Activated CD4-positive, alpha-beta memory T cell treated with anti-CD3 and anti-CD28 coated beads, Interleukin-2, amount 10 ng/mL, durations not matched to agents 7 days and 5 days (primary cell): ENCODE results near the gene B3GAT1. TPM values are rescaled to one million over a fixed set of nuclear protein-coding genes. Genes with fewer than 3 reads are reported as not detected.

Experiments
- CTCF ChIA-PET: fragments of 350-600 bp; sonication (Branson Sonifier 250); formaldehyde crosslinking; loops from one replicate; lab custom pipeline; 2021; ENCODE audit warnings: antibody characterized with exemption, inconsistent platforms; lab: Charles Lee
- POLR2A ChIA-PET: fragments of 350-600 bp; sonication (Branson Sonifier 250); formaldehyde crosslinking; loops from one replicate; lab custom pipeline; 2021; ENCODE audit warnings: antibody characterized with exemption; lab: Charles Lee
- DNase-seq: peaks from one replicate; pipeline ENCODE4 v3.0.0-alpha.2; 2020
- H3K27ac Mint-ChIP-seq: one replicate; pipeline ENCODE4 v1.8.0; 2021; ENCODE audit warnings: mild to moderate bottlenecking, mixed read lengths
- H3K27me3 Mint-ChIP-seq: one replicate; pipeline ENCODE4 v1.8.0; 2021; ENCODE audit warnings: mixed read lengths
- H3K36me3 Mint-ChIP-seq: one replicate; pipeline ENCODE4 v1.8.0; 2021; ENCODE audit warnings: low read depth, mixed read lengths
- H3K4me1 Mint-ChIP-seq: one replicate; pipeline ENCODE4 v1.8.0; 2021; ENCODE audit warnings: mixed read lengths
- H3K4me3 Mint-ChIP-seq: one replicate; pipeline ENCODE4 v1.8.0; 2021; ENCODE audit warnings: mild to moderate bottlenecking, mixed read lengths
- H3K9me3 Mint-ChIP-seq: one replicate; pipeline ENCODE4 v1.8.0; 2021; ENCODE audit warnings: mixed read lengths
- total RNA-seq, 2 experiments: library from RNA; stranded (reverse); gene quantifications; one replicate each; pipeline ENCODE4 v1.2.3, GENCODE V29; 2021

B3GAT1 gene
- total RNA-seq, 2 experiments from 2014 or later: 10.5 to 11.0 TPM

- DNase-seq: no peak
- H3K4me1 Mint-ChIP-seq: peaks cover 8% of the 10 kb centered on the region
- ChIA-PET POLR2A (no interaction called here), CTCF (no interaction called here)
- H3K9me3 Mint-ChIP-seq: no peaks in the 10 kb centered on the region
- no peak overlapping the region for H3K4me3 Mint-ChIP-seq
- H3K27me3 Mint-ChIP-seq: no peaks in the 10 kb centered on the region
- H3K27ac Mint-ChIP-seq: no peak overlapping the region
- no peaks in the 10 kb centered on the region for H3K36me3 Mint-ChIP-seq
Measured at GRCh38 chr11:134366254-134366653, 45.8 kb downstream of the B3GAT1 start.

DNA sequence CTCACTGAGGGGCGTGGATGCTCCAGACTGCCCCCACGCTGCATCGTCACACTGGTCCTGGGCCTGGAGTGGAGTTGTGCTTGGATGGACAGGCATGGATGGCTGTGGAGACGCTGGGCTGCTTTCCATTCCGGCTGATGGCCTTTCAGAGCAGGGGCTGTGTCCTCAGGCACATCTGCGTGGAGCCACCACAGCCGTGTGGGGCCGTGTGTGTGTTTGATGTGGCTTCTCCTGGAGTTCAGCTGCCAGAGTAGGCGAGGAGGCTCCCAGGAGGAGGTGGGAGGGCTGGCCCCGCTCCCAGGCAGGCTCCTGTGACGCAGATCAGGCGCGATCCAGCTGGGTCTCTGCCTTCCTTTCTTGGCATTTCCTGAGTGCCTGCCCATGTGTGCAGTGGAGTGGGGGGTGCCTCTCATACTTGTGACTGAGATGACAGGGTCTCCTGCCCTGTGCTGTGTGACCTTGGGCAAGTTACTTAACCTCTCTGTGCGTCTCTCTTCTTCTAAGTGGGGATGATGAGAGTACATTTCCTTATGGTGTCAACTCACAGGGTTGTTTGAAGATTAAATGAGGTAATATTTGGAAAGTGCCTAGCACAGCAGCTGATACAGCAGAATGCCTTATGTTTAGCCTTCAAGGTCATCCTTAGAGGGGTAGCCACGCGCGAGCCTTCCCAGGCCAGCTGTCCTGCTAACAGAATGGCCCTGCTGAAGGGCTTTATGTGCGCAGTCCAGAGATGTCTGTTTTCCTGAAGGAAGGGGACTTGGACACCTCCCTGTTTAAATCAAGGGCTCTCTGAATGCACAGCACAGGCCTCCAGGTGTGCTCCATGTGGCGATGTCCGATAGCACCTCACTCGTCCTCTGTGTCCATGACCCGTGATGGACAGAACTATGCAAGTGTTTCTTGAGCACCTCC lies 46.8 kb downstream of the B3GAT1 start:
- Mint-ChIP-seq H3K27ac (no peak overlapping the region), H3K9me3 (no peaks in the 10 kb centered on the region), H3K4me3 (no peak overlapping the region), H3K27me3 (no peaks in the 10 kb centered on the region), H3K4me1 (peaks cover 14% of the 10 kb centered on the region), H3K36me3 (no peaks in the 10 kb centered on the region)
- CTCF ChIA-PET: no interaction called here
- POLR2A ChIA-PET: interaction anchor here (0.6 kb wide), 1 partner anchor 250 kb away, joined by 3 read pairs; no protein-coding TSS in a partner anchor
- DNase-seq: no peak

- DNase-seq: no peak
- H3K4me1 Mint-ChIP-seq: peaks cover 22% of the 10 kb centered on the region
- H3K36me3 Mint-ChIP-seq: no peaks in the 10 kb centered on the region
- ChIA-PET POLR2A (interaction anchor here (0.6 kb wide), 1 partner anchor 251 kb away, joined by 3 read pairs; no protein-coding TSS in a partner anchor), CTCF (no interaction called here)
- no peaks in the 10 kb centered on the region for H3K9me3 Mint-ChIP-seq
- no peaks in the 10 kb centered on the region for H3K27me3 Mint-ChIP-seq
- no peak overlapping the region for H3K4me3 Mint-ChIP-seq
- H3K27ac Mint-ChIP-seq: no peak overlapping the region
Measured at GRCh38 chr11:134364261-134364660, 47.8 kb downstream of the B3GAT1 start.

DNA sequence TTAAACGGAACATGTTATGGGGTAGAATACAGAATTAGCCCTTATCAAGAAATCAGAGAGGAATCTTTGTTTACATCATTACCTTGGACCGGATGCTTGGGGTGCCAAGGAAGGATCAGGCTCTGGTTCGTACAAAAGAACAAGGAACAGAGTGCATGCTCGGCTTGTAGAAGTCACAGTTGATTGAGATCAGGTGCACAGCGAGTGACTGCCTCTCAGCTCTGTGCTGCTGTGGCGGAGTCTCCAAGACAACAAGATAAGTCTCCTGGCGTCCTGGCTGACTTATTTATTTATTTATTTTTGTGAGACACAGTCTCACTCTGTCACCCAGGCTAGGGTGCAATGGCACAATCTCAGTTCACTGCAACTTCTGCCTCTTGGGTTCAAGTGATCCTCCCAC lies 48.5 kb downstream of the B3GAT1 start:
- Mint-ChIP-seq H3K4me1 (peaks cover 22% of the 10 kb centered on the region), H3K36me3 (no peaks in the 10 kb centered on the region), H3K27ac (no peak overlapping the region), H3K9me3 (no peaks in the 10 kb centered on the region), H3K27me3 (no peaks in the 10 kb centered on the region), H3K4me3 (no peak overlapping the region)
- ChIA-PET POLR2A (no interaction called here), CTCF (no interaction called here)
- DNase-seq: no peak

- Mint-ChIP-seq H3K9me3 (no peaks in the 10 kb centered on the region), H3K4me3 (no peak overlapping the region), H3K27ac (no peak overlapping the region), H3K4me1 (peaks cover 22% of the 10 kb centered on the region), H3K27me3 (no peaks in the 10 kb centered on the region), H3K36me3 (no peaks in the 10 kb centered on the region)
- DNase-seq: no peak
- CTCF ChIA-PET: no interaction called here
- POLR2A ChIA-PET: no interaction called here
Measured at GRCh38 chr11:134363161-134363560, 48.9 kb downstream of the B3GAT1 start.

DNA sequence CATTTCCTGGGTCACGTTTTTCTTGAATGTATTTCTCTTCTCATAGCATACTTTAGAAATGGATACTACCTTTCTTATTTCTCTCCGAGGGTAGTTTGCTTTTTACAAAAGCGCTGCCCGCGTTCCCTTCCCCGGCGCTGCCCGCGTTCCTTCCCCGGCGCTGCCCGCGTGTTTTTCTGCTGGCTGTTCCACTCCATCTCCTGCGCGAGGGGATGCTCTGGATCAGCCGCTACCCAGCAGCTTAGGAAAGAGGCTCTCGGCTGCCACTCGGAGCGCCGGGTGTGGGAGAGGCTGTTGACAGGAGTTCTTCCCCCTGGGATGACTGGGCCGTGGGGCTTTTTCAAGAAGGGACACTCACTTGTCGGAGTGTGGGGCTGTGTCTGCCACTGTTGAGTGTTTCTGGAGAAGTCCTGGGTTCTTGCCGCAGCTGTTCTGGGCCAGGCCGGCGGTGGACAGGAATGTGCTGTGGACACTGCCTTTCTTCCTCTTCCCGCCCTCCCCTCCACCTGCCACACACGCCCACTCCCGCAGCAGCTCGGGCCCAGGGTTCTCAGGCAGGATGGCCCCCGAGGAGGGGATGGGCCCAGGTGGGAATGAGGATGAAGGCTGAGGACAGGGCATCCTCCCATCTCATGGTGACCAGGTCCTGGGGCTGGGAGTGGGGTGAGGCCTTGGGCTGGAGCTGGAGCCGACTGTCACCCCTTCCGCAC lies 49.7 kb downstream of the B3GAT1 start:
- H3K36me3 Mint-ChIP-seq: no peaks in the 10 kb centered on the region
- H3K27me3 Mint-ChIP-seq: no peaks in the 10 kb centered on the region
- no peak overlapping the region for H3K4me3 Mint-ChIP-seq
- POLR2A ChIA-PET: no interaction called here
- no peaks in the 10 kb centered on the region for H3K9me3 Mint-ChIP-seq
- CTCF ChIA-PET: no interaction called here
- H3K27ac Mint-ChIP-seq: no peak overlapping the region
- DNase-seq: no peak
- peaks cover 22% of the 10 kb centered on the region for H3K4me1 Mint-ChIP-seq

- Mint-ChIP-seq H3K4me3 (no peak overlapping the region), H3K36me3 (no peaks in the 10 kb centered on the region), H3K27ac (no peak overlapping the region), H3K4me1 (peaks cover 22% of the 10 kb centered on the region), H3K27me3 (no peaks in the 10 kb centered on the region), H3K9me3 (no peaks in the 10 kb centered on the region)
- no peak for DNase-seq
- POLR2A ChIA-PET: no interaction called here
- CTCF ChIA-PET: no interaction called here
Measured at GRCh38 chr11:134361661-134362060, 50.4 kb downstream of the B3GAT1 start.

- ChIA-PET CTCF (interaction anchor here (0.7 to 2.5 kb wide), 8 partner anchors 11 to 500 kb away, joined by 3 to 10 read pairs (median 4); partner anchors contain the start of gene B3GAT1), POLR2A (no interaction called here)
- Mint-ChIP-seq H3K4me3 (no peak overlapping the region), H3K9me3 (no peaks in the 10 kb centered on the region), H3K27ac (no peak overlapping the region), H3K4me1 (peaks cover 24% of the 10 kb centered on the region), H3K36me3 (no peaks in the 10 kb centered on the region), H3K27me3 (no peaks in the 10 kb centered on the region)
- peak; percentile 85 for DNase-seq
Measured at GRCh38 chr11:134360050-134360835, 51.8 kb downstream of the B3GAT1 start.

- ChIA-PET CTCF (interaction anchor here (0.7 to 2.5 kb wide), 8 partner anchors 10 to 500 kb away, joined by 3 to 10 read pairs (median 4); partner anchors contain the start of gene B3GAT1), POLR2A (no interaction called here)
- DNase-seq: no peak
- Mint-ChIP-seq H3K27ac (no peak overlapping the region), H3K4me3 (no peak overlapping the region), H3K4me1 (peaks cover 27% of the 10 kb centered on the region), H3K36me3 (no peaks in the 10 kb centered on the region), H3K27me3 (peaks cover 3% of the 10 kb centered on the region), H3K9me3 (no peaks in the 10 kb centered on the region)
Measured at GRCh38 chr11:134359646-134360045, 52.4 kb downstream of the B3GAT1 start.

DNA sequence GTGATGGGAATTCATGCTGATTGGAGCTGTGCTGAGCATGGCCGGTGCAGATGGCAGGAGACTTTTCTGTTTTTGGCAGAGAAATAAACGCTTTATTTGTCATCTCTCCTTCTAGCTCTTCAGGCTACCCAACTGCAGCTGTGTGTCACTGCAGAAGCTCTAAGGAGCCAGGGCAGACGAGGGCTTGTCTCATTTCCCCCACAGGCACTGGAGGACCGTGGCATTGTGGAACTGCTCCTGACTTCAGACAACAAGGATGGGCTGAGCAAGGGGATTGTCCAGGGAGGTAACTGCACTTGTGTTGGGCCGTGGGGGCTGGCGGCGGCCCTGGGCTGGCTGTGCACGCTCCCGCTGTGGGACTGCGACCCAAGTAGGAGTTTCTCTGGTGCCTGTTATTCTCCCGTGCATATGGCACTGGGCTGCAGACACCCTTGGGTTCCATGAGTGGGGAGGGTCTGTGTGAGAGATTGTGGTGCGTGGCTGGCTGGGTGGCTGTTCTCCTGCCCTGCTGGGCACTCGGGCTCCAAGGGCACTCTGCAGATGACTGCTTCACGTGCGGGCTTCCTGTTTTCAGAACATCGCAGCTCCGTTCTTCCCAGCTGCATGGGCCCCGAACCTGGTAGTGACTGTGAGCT lies 53.1 kb downstream of the B3GAT1 start:
- H3K4me3 Mint-ChIP-seq: no peak overlapping the region
- no peaks in the 10 kb centered on the region for H3K9me3 Mint-ChIP-seq
- H3K4me1 Mint-ChIP-seq: peaks cover 27% of the 10 kb centered on the region
- H3K27ac Mint-ChIP-seq: no peak overlapping the region
- H3K36me3 Mint-ChIP-seq: no peaks in the 10 kb centered on the region
- ChIA-PET CTCF (interaction anchor here (0.8 to 2.5 kb wide), 6 partner anchors 10 to 501 kb away, joined by 3 to 10 read pairs (median 5); partner anchors contain the start of gene B3GAT1), POLR2A (no interaction called here)
- no peak for DNase-seq
- H3K27me3 Mint-ChIP-seq: peaks cover 3% of the 10 kb centered on the region

GRCh38 chr11:134358165-134358855 lies 53.7 kb downstream of the B3GAT1 start:
- H3K27ac Mint-ChIP-seq: no peak overlapping the region
- H3K27me3 Mint-ChIP-seq: peaks cover 3% of the 10 kb centered on the region
- CTCF ChIA-PET: interaction anchor here (2.3 to 2.5 kb wide), 2 partner anchors 9 to 225 kb away, joined by 9 to 10 read pairs; no protein-coding TSS in a partner anchor
- DNase-seq: no peak
- no peaks in the 10 kb centered on the region for H3K36me3 Mint-ChIP-seq
- no peak overlapping the region for H3K4me3 Mint-ChIP-seq
- H3K4me1 Mint-ChIP-seq: peaks cover 27% of the 10 kb centered on the region
- POLR2A ChIA-PET: no interaction called here
- H3K9me3 Mint-ChIP-seq: no peaks in the 10 kb centered on the region

GRCh38 chr11:134357545-134357839 lies 54.5 kb downstream of the B3GAT1 start:
- CTCF ChIA-PET: interaction anchor here (1.3 kb wide), 1 partner anchor 242 kb away, joined by 3 read pairs; no protein-coding TSS in a partner anchor
- Mint-ChIP-seq H3K27me3 (peaks cover 3% of the 10 kb centered on the region), H3K27ac (no peak overlapping the region), H3K4me1 (peaks cover 27% of the 10 kb centered on the region), H3K9me3 (no peaks in the 10 kb centered on the region), H3K36me3 (no peaks in the 10 kb centered on the region), H3K4me3 (no peak overlapping the region)
- DNase-seq: no peak
- POLR2A ChIA-PET: no interaction called here
